Kidney (tissue), 14 donors: Measurements from ENCODE around the gene FOCAD. TPM values are rescaled to one million over a fixed set of nuclear protein-coding genes. Genes with fewer than 3 reads are reported as not detected.
A peak's percentile ranks its signal among the peaks of the same experiment; 100 is the strongest.

Experiments
- DNase-seq, 5 donors: peaks; one replicate each; pipeline ENCODE4 v3.0.0-alpha.2; 2013 to 2020
- FAIRE-seq: peaks from 2 replicates; lab custom pipeline; 2012; peaks lifted over from hg19 to GRCh38; lab: Jason Lieb, UNC
- H3K27ac ChIP-seq, 2 donors: one replicate each; pipeline ENCODE4 v1.7.0; 2013; ENCODE audit warnings: low read depth in 2 of 2, low read length in 2 of 2, inconsistent platforms in 1 of 2
- H3K27me3 ChIP-seq: one replicate; pipeline ENCODE4 v1.7.1; 2013; ENCODE audit warnings: low read length, inconsistent platforms; ENCODE audit not compliant: control insufficient read depth, insufficient read depth
- H3K36me3 ChIP-seq, 3 donors: one replicate each; pipeline versions ENCODE4 v1.7.0 to v1.7.1; 2013; ENCODE audit warnings: low read length in 3 of 3, control low read depth in 1 of 3, inconsistent platforms in 1 of 3; ENCODE audit not compliant: insufficient read depth in 3 of 3, control insufficient read depth in 2 of 3
- H3K4me1 ChIP-seq, 3 donors: one replicate each; pipeline versions ENCODE4 v1.7.0 to v1.7.1; 2013; ENCODE audit warnings: low read length in 3 of 3, inconsistent platforms in 1 of 3, low read depth in 1 of 3; ENCODE audit not compliant: control insufficient read depth in 2 of 3, insufficient read depth in 2 of 3
- H3K4me3 ChIP-seq, 3 donors: one replicate each; pipeline versions ENCODE4 v1.7.0 to v1.8.1; 2013; ENCODE audit warnings: low read length in 3 of 3, control low read depth in 1 of 3, inconsistent platforms in 1 of 3
- H3K9ac ChIP-seq, 3 donors: one replicate each; pipeline versions ENCODE4 v1.7.0 to v1.7.1; 2013; ENCODE audit warnings: low read length in 3 of 3, control low read depth in 1 of 3, inconsistent platforms in 1 of 3
- H3K9me3 ChIP-seq, 3 donors: one replicate each; pipeline versions ENCODE4 v1.7.0 to v1.7.1; 2013; ENCODE audit warnings: low read length in 3 of 3, control low read depth in 1 of 3, inconsistent platforms in 1 of 3; ENCODE audit not compliant: control insufficient read depth in 2 of 3, insufficient read depth in 1 of 3
- CTCF ChIP-seq: IDR thresholded peaks from 3 replicates; pipeline ENCODE4 v1.5.1; 2012; ENCODE audit warnings: mild to moderate bottlenecking, moderate library complexity, borderline replicate concordance; ENCODE audit not compliant: insufficient read depth; ENCODE audit errors: extremely low read depth
- intact Hi-C: fragments of 100-400 bp; cut with DNase I; formaldehyde crosslinking; loops from one replicate; pipeline ENCODE4 v1.11.1; 2022
- polyA plus RNA-seq: library from polyadenylated mRNA; stranded (reverse); fragments of 350-450 nt; fragmentation: Illumina TruSeq; extraction: RNeasy Lipid Tissue Mini Kit (QIAGEN cat#74804); gene quantifications from one replicate; pipeline ENCODE4 v1.2.3, GENCODE V29; 2014; ENCODE audit warnings: low read depth, low replicate concordance; ENCODE audit not compliant: insufficient read depth
- total RNA-seq: library from RNA; stranded (reverse); fragmentation: NEBNext Ultra II Directional; extraction: Animal tissue kit (Norgen Biotek cat#: 25700); gene quantifications from one replicate; pipeline ENCODE4 v1.2.1, GENCODE V29; 2021
- donor health status: control.
- donor health status: control.
- donor health status: control.
- donor health status: control.
- donor health status: control.
- donor health status: DM: yes; HTN: yes; CAD: no.
- donor health status: Normal renal cell carcinoma (clear cell type).

FOCAD gene
- total and polyA plus RNA-seq, 2 donors from 2014 or later = 12.2 to 35.7 TPM

DNA sequence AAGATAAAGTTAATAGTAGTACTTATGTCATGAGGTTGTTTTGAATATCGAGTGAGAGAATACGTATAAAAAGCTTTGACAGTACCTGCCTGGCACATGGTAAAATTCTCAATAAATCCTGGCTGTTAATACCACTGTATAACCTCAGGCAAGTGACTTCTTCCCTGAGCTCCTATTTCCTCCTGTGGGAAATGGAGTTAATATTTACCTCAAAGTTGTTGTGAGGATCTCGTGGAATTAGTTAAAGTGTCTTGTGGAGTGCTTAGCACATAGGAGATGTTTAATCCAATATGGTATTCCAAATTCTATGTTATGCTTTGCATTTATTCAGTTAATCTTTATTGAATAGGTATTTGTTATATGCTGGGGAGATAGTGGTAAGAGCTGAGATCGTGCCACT lies 18.5 kb downstream of the FOCAD start:
- no peak overlapping the region for H3K4me3 ChIP-seq
- no peak overlapping the region for H3K27ac ChIP-seq
- FAIRE-seq (peak; percentile 50), DNase-seq (peak in 2 of 5 donors; percentile 23 to 35)
- H3K9ac ChIP-seq = no peak overlapping the region
- intact Hi-C loops = no loop called here
- no peaks in the 10 kb centered on the region for H3K36me3 ChIP-seq
- no peak for TF ChIP-seq CTCF
- H3K9me3 ChIP-seq = no peaks in the 10 kb centered on the region
- H3K4me1 ChIP-seq = peaks cover 2 to 5% (median 3%) of the 10 kb centered on the region in 3 donors
- no peaks in the 10 kb centered on the region for H3K27me3 ChIP-seq

DNA sequence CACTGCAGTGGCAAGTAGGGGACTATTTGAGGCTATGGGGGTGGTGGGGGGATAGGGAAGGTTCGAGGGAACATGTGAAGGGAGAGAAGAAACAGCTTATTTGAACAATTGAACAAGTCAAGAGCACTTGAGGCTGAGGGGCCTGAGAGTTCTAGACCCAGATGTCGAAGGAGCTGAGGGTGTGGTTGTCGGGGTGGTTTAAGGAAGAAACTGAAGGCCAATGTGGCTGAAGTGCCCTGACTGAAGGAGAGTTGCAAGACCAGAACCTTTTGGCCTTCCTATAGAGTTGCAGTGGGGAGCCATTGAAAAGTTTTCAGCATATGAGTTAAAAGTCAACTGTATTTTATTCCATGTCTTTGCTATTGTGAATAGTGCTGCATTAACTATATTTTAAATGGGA lies 19.1 kb downstream of the FOCAD start:
- no peak overlapping the region for H3K9ac ChIP-seq
- TF ChIP-seq CTCF = no peak
- FAIRE-seq (no peak), DNase-seq (no peak)
- no peaks in the 10 kb centered on the region for H3K9me3 ChIP-seq
- no peaks in the 10 kb centered on the region for H3K36me3 ChIP-seq
- H3K27ac ChIP-seq = no peak overlapping the region
- H3K4me1 ChIP-seq = peaks cover 2 to 5% (median 3%) of the 10 kb centered on the region in 3 donors
- no peak overlapping the region for H3K4me3 ChIP-seq
- intact Hi-C loops = no loop called here
- H3K27me3 ChIP-seq = no peaks in the 10 kb centered on the region

- Histone ChIP-seq H3K9me3 (no peaks in the 10 kb centered on the region), H3K36me3 (no peaks in the 10 kb centered on the region), H3K4me3 (no peak overlapping the region), H3K9ac (no peak overlapping the region), H3K27ac (no peak overlapping the region), H3K4me1 (no peaks in the 10 kb centered on the region), H3K27me3 (no peaks in the 10 kb centered on the region)
- FAIRE-seq (no peak), DNase-seq (no peak)
- intact Hi-C loops = no loop called here
- no peak for TF ChIP-seq CTCF
Observed at GRCh38 chr9:20707708-20708107, 23.6 kb downstream of the FOCAD start.

- Histone ChIP-seq H3K9ac (no peak overlapping the region), H3K36me3 (no peaks in the 10 kb centered on the region), H3K4me1 (no peaks in the 10 kb centered on the region), H3K4me3 (no peak overlapping the region), H3K27ac (no peak overlapping the region), H3K27me3 (no peaks in the 10 kb centered on the region), H3K9me3 (no peaks in the 10 kb centered on the region)
- no peak for DNase-seq
- intact Hi-C loops = no loop called here
- no peak for TF ChIP-seq CTCF
- no peak for FAIRE-seq
Observed at GRCh38 chr9:20713172-20713571, 29.1 kb downstream of the FOCAD start.
